Upper lobe of left lung (tissue), 4 donors: ENCODE results near the gene TNFRSF12A.

Source experiments
- POLR2A ChIP-seq, 4 donors: fragments of 450-650 bp; IDR thresholded peaks; one replicate each; pipeline ENCODE4 v1.5.1; 2016 to 2017; ENCODE audit warnings: antibody characterized with exemption in 4 of 4, mild to moderate bottlenecking in 2 of 4
- POLR2AphosphoS5 ChIP-seq, 2 donors: sonication (generic); formaldehyde crosslinking; IDR thresholded peaks; one replicate each; pipeline ENCODE4 v1.5.1; 2017; ENCODE audit warnings: antibody characterized with exemption in 2 of 2

DNA sequence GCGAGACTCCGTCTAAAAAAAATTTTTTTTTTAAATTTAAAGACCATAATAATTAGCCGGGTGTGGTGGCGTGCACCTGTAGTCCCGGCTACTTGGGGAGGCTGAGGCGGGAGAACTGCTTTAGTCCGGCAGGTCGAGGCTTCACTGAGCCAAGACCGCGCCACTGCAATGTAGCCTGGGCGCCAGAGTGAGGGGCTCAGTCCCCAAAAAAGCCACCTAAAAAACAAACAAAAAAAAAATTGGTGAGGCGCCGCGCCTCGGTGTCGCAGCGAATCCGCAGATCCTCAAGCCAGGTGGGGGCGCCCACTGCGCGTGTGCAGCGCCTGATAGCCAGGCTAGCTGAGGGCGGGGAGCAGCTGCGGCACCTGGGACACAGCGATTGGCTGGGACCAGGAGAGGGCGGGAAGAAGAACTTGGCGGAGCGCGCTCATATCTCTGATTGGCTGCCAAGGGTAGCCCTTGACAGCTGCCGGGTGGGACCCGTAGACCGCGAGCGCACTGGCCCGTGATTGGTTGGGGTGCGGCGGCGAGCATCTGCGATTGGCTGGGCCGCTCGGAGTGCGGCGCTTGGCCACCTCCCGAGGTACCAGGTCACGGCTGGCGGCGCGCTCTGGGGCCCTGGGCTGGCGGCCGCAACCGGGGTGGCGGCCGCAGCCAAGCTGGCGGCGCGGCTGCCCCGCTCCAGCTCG is 16.4 kb upstream of the TNFRSF12A start:
- peak in 1 of 4 donors; percentile 72 for TF ChIP-seq POLR2A (IDR thresholded peaks at IDR 0.05)
- peak in 1 of 2 donors; percentile 41 for TF ChIP-seq POLR2AphosphoS5 (IDR thresholded peaks at IDR 0.05)
